ENCODE measurements around the gene PCMT1.
"Not testable (repeated sequence)": the region's sequence is repeated elsewhere in the genome, so short reads cannot be mapped to it uniquely, and the experiment has no call there.

Gene PCMT1

GRCh38 chr6:149751239-149751638 is 1.7 kb downstream of the PCMT1 start:
- DNase-seq: no peak

- DNase-seq: not testable (repeated sequence)
Measured at GRCh38 chr6:149751920-149752319, 2.4 kb downstream of the PCMT1 start.

- peak; percentile 77 for DNase-seq
Measured at GRCh38 chr6:149752600-149753373, 3.2 kb downstream of the PCMT1 start.

- not testable (repeated sequence) for DNase-seq
Measured at GRCh38 chr6:149753374-149753637, 3.8 kb downstream of the PCMT1 start.

GRCh38 chr6:149754548-149754947 is 5.0 kb downstream of the PCMT1 start:
- DNase-seq: no peak

GRCh38 chr6:149755300-149756260 is 6.0 kb downstream of the PCMT1 start:
- DNase-seq: no peak

GRCh38 chr6:149756261-149756636 is 6.7 kb downstream of the PCMT1 start:
- DNase-seq: no peak

- DNase-seq: peak; percentile 96
Measured at GRCh38 chr6:149761438-149761837, 11.9 kb downstream of the PCMT1 start.

GRCh38 chr6:149763866-149764265 is 14.3 kb downstream of the PCMT1 start:
- no peak for DNase-seq

- DNase-seq: peak; percentile 41
Measured at GRCh38 chr6:149766156-149766769, 16.7 kb downstream of the PCMT1 start.

GRCh38 chr6:149769676-149770075 is 20.1 kb downstream of the PCMT1 start:
- no peak for DNase-seq

GRCh38 chr6:149771185-149771584 is 21.6 kb downstream of the PCMT1 start:
- no peak for DNase-seq

GRCh38 chr6:149771925-149772324 is 22.4 kb downstream of the PCMT1 start:
- no peak for DNase-seq

- no peak for DNase-seq
Measured at GRCh38 chr6:149777624-149778023, 28.1 kb downstream of the PCMT1 start.

GRCh38 chr6:149779644-149779963 is 30.1 kb downstream of the PCMT1 start:
- no peak for DNase-seq

- DNase-seq: no peak
Measured at GRCh38 chr6:149781715-149782114, 32.2 kb downstream of the PCMT1 start.

GRCh38 chr6:149782337-149782736 is 32.8 kb downstream of the PCMT1 start:
- no peak for DNase-seq

- DNase-seq: no peak
Measured at GRCh38 chr6:149783551-149783950, 34.0 kb downstream of the PCMT1 start.

GRCh38 chr6:149806127-149806526 is 56.6 kb downstream of the PCMT1 start:
- DNase-seq: no peak

- no peak for DNase-seq
Measured at GRCh38 chr6:149809798-149810197, 60.3 kb downstream of the PCMT1 start.

- no peak for DNase-seq
Measured at GRCh38 chr6:149813351-149813750, 63.8 kb downstream of the PCMT1 start.

GRCh38 chr6:149815788-149816187 is 66.2 kb downstream of the PCMT1 start:
- no peak for DNase-seq

GRCh38 chr6:149820506-149820905 is 71.0 kb downstream of the PCMT1 start:
- DNase-seq: no peak

- DNase-seq: no peak
Measured at GRCh38 chr6:149821492-149821891, 72.0 kb downstream of the PCMT1 start.
